B cell (primary cell): ENCODE measurements around the gene CDKN2B.
"Not testable (repeated sequence)": the region's sequence is repeated elsewhere in the genome, so short reads cannot be mapped to it uniquely, and the experiment has no call there.

ENCODE experiments used
- EZH2 ChIP-seq: IDR thresholded peaks from 2 replicates; pipeline ENCODE4 v1.6.1; 2012; ENCODE audit warnings: borderline replicate concordance, low read depth, mild to moderate bottlenecking, moderate library complexity, low read length; ENCODE audit not compliant: insufficient read depth, poor library complexity, severe bottlenecking
- TF ChIP-seq, protein P1 (sequence below): fragments of 200-600 bp; IDR thresholded peaks from one replicate; pipeline ENCODE4 v1.8.0; 2022; ENCODE audit warnings: antibody characterized with exemption, mild to moderate bottlenecking

DNA sequence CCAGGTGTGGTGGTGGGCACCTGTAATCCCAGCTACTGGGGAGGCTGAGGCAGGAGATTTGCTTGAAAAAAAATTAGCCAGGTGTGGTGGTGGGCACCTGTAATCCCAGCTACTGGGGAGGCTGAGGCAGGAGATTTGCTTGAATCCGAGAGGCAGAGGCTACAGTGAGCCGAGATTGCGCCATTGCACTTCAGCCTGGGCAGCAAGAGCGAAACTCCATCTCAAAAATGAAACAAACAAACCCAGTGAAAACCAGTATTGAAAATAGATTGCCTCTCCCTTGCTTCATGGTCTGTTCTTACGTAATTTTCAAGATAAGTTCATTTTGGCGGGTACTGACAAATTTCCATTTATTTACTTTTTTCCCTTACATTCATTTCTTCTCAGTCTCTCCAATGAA is 48.9 kb upstream of the CDKN2B start:
- TF ChIP-seq, protein P1, sequence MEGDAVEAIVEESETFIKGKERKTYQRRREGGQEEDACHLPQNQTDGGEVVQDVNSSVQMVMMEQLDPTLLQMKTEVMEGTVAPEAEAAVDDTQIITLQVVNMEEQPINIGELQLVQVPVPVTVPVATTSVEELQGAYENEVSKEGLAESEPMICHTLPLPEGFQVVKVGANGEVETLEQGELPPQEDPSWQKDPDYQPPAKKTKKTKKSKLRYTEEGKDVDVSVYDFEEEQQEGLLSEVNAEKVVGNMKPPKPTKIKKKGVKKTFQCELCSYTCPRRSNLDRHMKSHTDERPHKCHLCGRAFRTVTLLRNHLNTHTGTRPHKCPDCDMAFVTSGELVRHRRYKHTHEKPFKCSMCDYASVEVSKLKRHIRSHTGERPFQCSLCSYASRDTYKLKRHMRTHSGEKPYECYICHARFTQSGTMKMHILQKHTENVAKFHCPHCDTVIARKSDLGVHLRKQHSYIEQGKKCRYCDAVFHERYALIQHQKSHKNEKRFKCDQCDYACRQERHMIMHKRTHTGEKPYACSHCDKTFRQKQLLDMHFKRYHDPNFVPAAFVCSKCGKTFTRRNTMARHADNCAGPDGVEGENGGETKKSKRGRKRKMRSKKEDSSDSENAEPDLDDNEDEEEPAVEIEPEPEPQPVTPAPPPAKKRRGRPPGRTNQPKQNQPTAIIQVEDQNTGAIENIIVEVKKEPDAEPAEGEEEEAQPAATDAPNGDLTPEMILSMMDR, result not testable (repeated sequence)
- not testable (repeated sequence) for TF ChIP-seq EZH2
